GM23248 (cell line): ENCODE results near the gene KDM8. TPM values are rescaled to one million over a fixed set of nuclear protein-coding genes. Genes with fewer than 3 reads are reported as not detected.

Experiments
- DNase-seq: peaks from one replicate; pipeline ENCODE4 v3.0.0-alpha.2; 2015
- H2AFZ ChIP-seq: fragments of 200-600 bp; sonication (generic); 2 replicates; pipeline ENCODE4 v1.6.1; 2016; ENCODE audit warnings: antibody characterized with exemption
- H3F3A ChIP-seq: fragments of 200-600 bp; sonication (generic); 2 replicates; pipeline ENCODE4 v1.6.1; 2016; ENCODE audit warnings: mild to moderate bottlenecking, antibody characterized with exemption, mixed run types; ENCODE audit not compliant: insufficient read depth
- H3K27ac ChIP-seq: fragments of 200-600 bp; sonication (generic); 2 replicates; pipeline ENCODE4 v1.5.1; 2016; ENCODE audit warnings: mild to moderate bottlenecking
- H3K27me3 ChIP-seq: fragments of 200-600 bp; sonication (generic); replicated peaks from 2 replicates; pipeline ENCODE4 v1.6.1; 2016; ENCODE audit warnings: mild to moderate bottlenecking; ENCODE audit not compliant: insufficient read depth
- H3K36me3 ChIP-seq: fragments of 200-600 bp; sonication (generic); 2 replicates; pipeline ENCODE4 v1.6.1; 2016; ENCODE audit warnings: low read depth, mild to moderate bottlenecking
- H3K4me1 ChIP-seq: fragments of 200-600 bp; sonication (generic); 2 replicates; pipeline ENCODE4 v1.6.1; 2016; ENCODE audit warnings: mild to moderate bottlenecking; ENCODE audit not compliant: insufficient read depth
- H3K4me2 ChIP-seq: fragments of 200-600 bp; sonication (generic); one replicate; pipeline ENCODE4 v1.6.1; 2016; ENCODE audit warnings: mild to moderate bottlenecking; ENCODE audit not compliant: unreplicated experiment
- H3K4me3 ChIP-seq: fragments of 200-600 bp; sonication (generic); 2 replicates; pipeline ENCODE4 v1.5.1; 2016; ENCODE audit warnings: mild to moderate bottlenecking
- H3K79me2 ChIP-seq: fragments of 200-600 bp; sonication (generic); 2 replicates; pipeline ENCODE4 v1.6.1; 2016; ENCODE audit warnings: mild to moderate bottlenecking; ENCODE audit not compliant: insufficient read depth
- H3K9ac ChIP-seq: fragments of 200-600 bp; sonication (generic); 2 replicates; pipeline ENCODE4 v1.6.1; 2016; ENCODE audit warnings: mild to moderate bottlenecking
- H3K9me2 ChIP-seq: fragments of 200-600 bp; sonication (generic); 2 replicates; pipeline ENCODE4 v1.6.1; 2016; ENCODE audit warnings: mixed run types, mild to moderate bottlenecking, moderate library complexity; ENCODE audit not compliant: insufficient read depth
- H3K9me3 ChIP-seq: fragments of 200-600 bp; sonication (generic); one replicate; pipeline ENCODE4 v1.6.1; 2017; ENCODE audit warnings: low read depth
- H4K20me1 ChIP-seq: fragments of 200-600 bp; sonication (generic); 2 replicates; pipeline ENCODE4 v1.6.0; 2016; ENCODE audit not compliant: insufficient read depth
- EZH2 ChIP-seq: fragments of 200-600 bp; sonication (generic); IDR thresholded peaks from 2 replicates; pipeline ENCODE4 v1.6.1; 2018; ENCODE audit warnings: antibody characterized with exemption, mild to moderate bottlenecking; ENCODE audit not compliant: insufficient read depth, poor library complexity, severe bottlenecking
- EZH2phosphoT487 ChIP-seq: fragments of 200-600 bp; sonication (generic); IDR thresholded peaks from 2 replicates; pipeline ENCODE4 v1.6.1; 2018; ENCODE audit warnings: antibody characterized with exemption, moderate library complexity, mild to moderate bottlenecking, low read depth; ENCODE audit not compliant: insufficient read depth
- WGBS, 2 experiments: methylation state at CpG; one replicate each; pipeline ENCODE4 v1.1.6; 2015 to 2017; ENCODE audit warnings: low lambda C conversion rate in 2 of 2, low coverage in 1 of 2; ENCODE audit errors: missing lambda C conversion rate in 2 of 2; 5-methylcytosine and 5-hydroxymethylcytosine counted together
- in situ Hi-C: fragments of 300-500 bp; cut with MboI; formaldehyde crosslinking; loops from 2 replicates; pipeline ENCODE4 v1.15.0; 2020
- polyA plus RNA-seq: library from polyadenylated mRNA; unstranded; fragments of >200 nt; fragmentation: Nextera tagmentation; extraction: Ambion mirVana; gene quantifications from 2 replicates; pipeline ENCODE4 v1.2.1, GENCODE V29; 2016
- total RNA-seq: library from RNA; depleted of rRNA; stranded (reverse); fragments of >200 nt; shearing (Covaris generic); gene quantifications from 2 replicates; pipeline ENCODE4 v1.2.3, GENCODE V29; 2014

Gene KDM8
- total and polyA plus RNA-seq, 2 experiments from 2014 or later = 2.5 to 3.5 TPM

- WGBS, 2 experiments = 87 to 90% methylated on average over 6 of the region's 6 CpGs
- Histone ChIP-seq H3K9ac (0 out of 2 replicates have a peak overlapping the region, but pooled peaks have one; percentile 64), H2AFZ (no peak overlapping the region), H3K27me3 (no peaks in the 10 kb centered on the region), H3K9me3 (no peaks in the 10 kb centered on the region), H3K9me2 (no peaks in the 10 kb centered on the region), H3F3A (peaks cover 27% of the 10 kb centered on the region), H3K27ac (no peak overlapping the region), H3K36me3 (peaks cover 3% of the 10 kb centered on the region; the same call in 1 of the 2 replicates), H4K20me1 (no peaks in the 10 kb centered on the region), H3K4me3 (no peak overlapping the region), H3K4me1 (peaks cover 24% of the 10 kb centered on the region), H3K79me2 (no peaks in the 10 kb centered on the region), H3K4me2 (no peak overlapping the region)
- in situ Hi-C loops = loop anchor here (10.0 kb wide), 1 partner anchor 221 kb away; no protein-coding TSS in a partner anchor
- no peak for TF ChIP-seq EZH2phosphoT487
- no peak for TF ChIP-seq EZH2
- DNase-seq = no peak
Measured at GRCh38 chr16:27233731-27234130, 30.4 kb downstream of the KDM8 start.

GRCh38 chr16:27234171-27234570, 30.8 kb downstream of the KDM8 start:
- Histone ChIP-seq H3K9me3 (no peaks in the 10 kb centered on the region), H2AFZ (no peak overlapping the region), H3K4me1 (peaks cover 24% of the 10 kb centered on the region), H3K79me2 (no peaks in the 10 kb centered on the region), H3F3A (peaks cover 27% of the 10 kb centered on the region), H3K4me3 (no peak overlapping the region), H3K27ac (no peak overlapping the region), H3K4me2 (no peak overlapping the region), H3K36me3 (peaks cover 3% of the 10 kb centered on the region; the same call in 1 of the 2 replicates), H3K27me3 (no peaks in the 10 kb centered on the region), H3K9ac (peak overlapping the region; percentile 64), H4K20me1 (no peaks in the 10 kb centered on the region), H3K9me2 (no peaks in the 10 kb centered on the region)
- no peak for DNase-seq
- TF ChIP-seq EZH2phosphoT487 (no peak), EZH2 (no peak)
- in situ Hi-C loops = loop anchor here (10.0 kb wide), 1 partner anchor 221 kb away; no protein-coding TSS in a partner anchor
- WGBS, 2 experiments = 92% methylated on average over 8 of the region's 8 CpGs

GRCh38 chr16:27234603-27235002, 31.3 kb downstream of the KDM8 start:
- H3K4me3 ChIP-seq = no peak overlapping the region
- peak overlapping the region; percentile 64 for H3K9ac ChIP-seq
- H3K79me2 ChIP-seq = no peaks in the 10 kb centered on the region
- H3K4me1 ChIP-seq = peaks cover 24% of the 10 kb centered on the region
- H3F3A ChIP-seq = peaks cover 27% of the 10 kb centered on the region
- peak overlapping the region; percentile 43; the same call in 1 of the 2 replicates for H2AFZ ChIP-seq
- TF ChIP-seq EZH2 (no peak), EZH2phosphoT487 (no peak)
- WGBS, 2 experiments = 26 to 53% methylated on average over 4 of the region's 4 CpGs
- H3K27me3 ChIP-seq = no peaks in the 10 kb centered on the region
- peak overlapping the region; percentile 61 for H3K4me2 ChIP-seq
- DNase-seq = no peak
- H3K9me2 ChIP-seq = no peaks in the 10 kb centered on the region
- H3K27ac ChIP-seq = peak overlapping the region; percentile 86
- H3K9me3 ChIP-seq = no peaks in the 10 kb centered on the region
- peaks cover 3% of the 10 kb centered on the region; the same call in 1 of the 2 replicates for H3K36me3 ChIP-seq
- no peaks in the 10 kb centered on the region for H4K20me1 ChIP-seq
- in situ Hi-C loops = loop anchor here (10.0 kb wide), 1 partner anchor 220 kb away; no protein-coding TSS in a partner anchor

- Histone ChIP-seq H3K4me2 (peak overlapping the region; percentile 61), H4K20me1 (no peaks in the 10 kb centered on the region), H2AFZ (peak overlapping the region; percentile 43), H3K4me3 (peak overlapping the region; percentile 24), H3F3A (peaks cover 27% of the 10 kb centered on the region), H3K9ac (peak overlapping the region; percentile 64), H3K27me3 (no peaks in the 10 kb centered on the region), H3K4me1 (peaks cover 24% of the 10 kb centered on the region), H3K9me2 (no peaks in the 10 kb centered on the region), H3K36me3 (peaks cover 3% of the 10 kb centered on the region; the same call in 1 of the 2 replicates), H3K9me3 (no peaks in the 10 kb centered on the region), H3K79me2 (no peaks in the 10 kb centered on the region), H3K27ac (peak overlapping the region; percentile 86)
- 11% methylated on average over 23 of the region's 23 CpGs for WGBS, 2 experiments
- in situ Hi-C loops = loop anchor here (10.0 kb wide), 1 partner anchor 220 kb away; no protein-coding TSS in a partner anchor
- DNase-seq = peak; percentile 92
- peak; percentile 80; the same call in 1 of the 2 replicates for TF ChIP-seq EZH2phosphoT487
- TF ChIP-seq EZH2 = no peak
Measured at GRCh38 chr16:27235055-27235937, 32.0 kb downstream of the KDM8 start.
